ENCODE measurements around the gene ZNF891. TPM values are rescaled to one million over a fixed set of nuclear protein-coding genes. Genes with fewer than 3 reads are reported as not detected.

ZNF891 gene
- total and polyA plus RNA-seq, 2 of the 13 experiments (the other 11 are each of a cell fraction or from before 2014, with no cell fraction given), result 1.3 to 2.1 TPM

- Histone ChIP-seq H3K27me3 (ENCODE audit: control insufficient read depth in 1 of 2, insufficient read depth in 2 of 2, low read length in 2 of 2) (no peaks in the 10 kb centered on the region), H3K79me2 (ENCODE audit: insufficient read depth, low read length) (peaks cover 12% of the 10 kb centered on the region), H3K4me3 (replicated peaks in 1 of 3; ENCODE audit: insufficient read depth in 1 of 3, low read depth in 2 of 3, low read length in 3 of 3) (peak overlapping the region; percentile 93 to 96 (median 95)), H4K20me1 (ENCODE audit: insufficient read depth, low read length) (no peaks in the 10 kb centered on the region), H3K36me3 (replicated peaks in 1 of 2; ENCODE audit: control insufficient read depth in 1 of 2, insufficient read depth in 2 of 2, low read length in 2 of 2) (peaks cover 6 to 32% of the 10 kb centered on the region in 2 experiments), H3K9me3 (ENCODE audit: low read length) (peaks cover 76% of the 10 kb centered on the region), H3K9ac (ENCODE audit: insufficient read depth, low read depth, low read length) (peak overlapping the region; percentile 87), H3K4me1 (ENCODE audit: insufficient read depth, low read length) (peaks cover 14% of the 10 kb centered on the region), H2AFZ (ENCODE audit: low read length) (no peak overlapping the region), H3K4me2 (ENCODE audit: low read depth, low read length) (peak overlapping the region; percentile 97), H3K27ac (ENCODE audit: extremely low read length, insufficient read depth, low read length) (peak overlapping the region; percentile 98)
- in situ Hi-C loops (cut with HindIII; ENCODE audit: extremely low pct_ligation_motif_present, low pct_unique_long_range_greater_than_20kb), result no loop called here
- FAIRE-seq (no peak), ATAC-seq (no peak), DNase-seq (ENCODE audit: low spot score) (no peak)
- 58% methylated on average over 10 of the region's 17 CpGs for WGBS (ENCODE audit: low lambda C conversion rate)
- no TSS peak for BruUV-seq (replicated peaks)
- TF ChIP-seq ZNF264 (CRISPR knock-in tag; IDR thresholded peaks at IDR 0.05), result no peak
- 0 out of 2 replicates have a peak, but pooled peaks have one; percentile 0 for TF ChIP-seq ZNF547 (CRISPR knock-in tag; IDR thresholded peaks at IDR 0.05)
- TF ChIP-seq ARNT2 (CRISPR knock-in tag; IDR thresholded peaks at IDR 0.05; ENCODE audit: low read depth), result 0 out of 2 replicates have a peak, but pooled peaks have one; percentile 2
- TF ChIP-seq ZNF572 (CRISPR knock-in tag; IDR thresholded peaks at IDR 0.05), result no peak
- 0 out of 2 replicates have a peak, but pooled peaks have one; percentile 13 for TF ChIP-seq ZNF841 (CRISPR knock-in tag; IDR thresholded peaks at IDR 0.05; ENCODE audit: borderline replicate concordance)
- TF ChIP-seq, protein P1, sequence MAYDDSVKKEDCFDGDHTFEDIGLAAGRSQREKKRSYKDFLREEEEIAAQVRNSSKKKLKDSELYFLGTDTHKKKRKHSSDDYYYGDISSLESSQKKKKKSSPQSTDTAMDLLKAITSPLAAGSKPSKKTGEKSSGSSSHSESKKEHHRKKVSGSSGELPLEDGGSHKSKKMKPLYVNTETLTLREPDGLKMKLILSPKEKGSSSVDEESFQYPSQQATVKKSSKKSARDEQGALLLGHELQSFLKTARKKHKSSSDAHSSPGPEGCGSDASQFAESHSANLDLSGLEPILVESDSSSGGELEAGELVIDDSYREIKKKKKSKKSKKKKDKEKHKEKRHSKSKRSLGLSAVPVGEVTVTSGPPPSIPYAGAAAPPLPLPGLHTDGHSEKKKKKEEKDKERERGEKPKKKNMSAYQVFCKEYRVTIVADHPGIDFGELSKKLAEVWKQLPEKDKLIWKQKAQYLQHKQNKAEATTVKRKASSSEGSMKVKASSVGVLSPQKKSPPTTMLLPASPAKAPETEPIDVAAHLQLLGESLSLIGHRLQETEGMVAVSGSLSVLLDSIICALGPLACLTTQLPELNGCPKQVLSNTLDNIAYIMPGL (CRISPR knock-in tag; IDR thresholded peaks at IDR 0.05; ENCODE audit: borderline replicate concordance in 1 of 2, low read depth in 1 of 2), result 0 out of 4 replicates have a peak, but pooled peaks of 1 of the 2 experiments have one; percentile 9
- no peak for TF ChIP-seq DR1 (CRISPR knock-in tag; IDR thresholded peaks at IDR 0.05)
- ChIA-PET CTCF (ENCODE audit: low intra/inter-chr PET ratio, low total read pairs) (interaction anchor here (1.9 kb wide), 1 partner anchor 100 kb away, joined by 10 read pairs; the partner anchor contains the start of gene ZNF268), POLR2A (interaction anchor here (1.0 to 1.6 kb wide), 4 partner anchors 43 to 100 kb away, joined by 3 to 25 read pairs (median 4); partner anchors contain the start of genes ZNF10, ZNF26, ZNF268 and ZNF891)
- intact Hi-C loops (cut with micrococcal nuclease; ENCODE audit: unreplicated experiment), result loop anchor here (2.0 kb wide), 1 partner anchor 94 kb away; the partner anchor contains the start of gene ZNF26
Observed at GRCh38 chr12:133081159-133081780, 48.8 kb downstream of the ZNF891 start.

Measured in HepG2 (cell line).